B cell (primary cell): ENCODE results near the gene TANC1.

Experiments
- CTCF ChIP-seq: fragments of 200-600 bp; IDR thresholded peaks from one replicate; pipeline ENCODE4 v1.8.0; 2022; ENCODE audit warnings: antibody characterized with exemption, mild to moderate bottlenecking
- EZH2 ChIP-seq: IDR thresholded peaks from 2 replicates; pipeline ENCODE4 v1.6.1; 2012; ENCODE audit warnings: borderline replicate concordance, low read depth, mild to moderate bottlenecking, moderate library complexity, low read length; ENCODE audit not compliant: insufficient read depth, poor library complexity, severe bottlenecking

DNA sequence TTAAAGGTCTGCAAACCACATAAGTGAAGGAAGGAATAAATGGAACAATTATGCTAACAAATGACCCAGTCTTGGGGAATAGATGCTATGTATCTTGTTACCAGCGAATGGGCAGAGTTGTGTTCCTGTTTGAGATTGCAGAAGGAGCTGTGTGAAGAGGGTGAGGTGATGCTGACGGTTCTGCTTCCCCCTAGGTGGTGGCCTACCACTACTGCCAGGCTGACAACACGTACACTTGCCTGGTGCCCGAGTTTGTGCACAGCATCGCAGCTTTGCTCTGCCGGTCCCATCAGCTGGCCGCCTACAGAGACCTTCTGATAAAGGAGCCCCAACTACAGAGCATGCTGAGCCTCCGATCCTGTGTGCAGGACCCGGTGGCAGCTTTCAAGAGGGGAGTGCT, 206.3 kb downstream of the TANC1 start:
- TF ChIP-seq CTCF (no peak), EZH2 (no peak)
